Trophoblast cell (in vitro differentiated cells and primary cell): ENCODE measurements around the gene PTPRN2.

Source experiments
- DNase-seq, 2 donors: peaks; one replicate each; pipeline ENCODE4 v3.0.0-alpha.2; 2016
- H2AFZ ChIP-seq: 2 replicates; pipeline ENCODE4 v1.6.1; 2013; ENCODE audit warnings: low read length, moderate library complexity, mild to moderate bottlenecking; ENCODE audit not compliant: insufficient read depth, poor library complexity
- H2AK5ac ChIP-seq: 2 replicates; pipeline ENCODE4 v1.6.1; 2013; ENCODE audit warnings: mild to moderate bottlenecking, low read length
- H2BK120ac ChIP-seq: 2 replicates; pipeline ENCODE4 v1.6.1; 2013; ENCODE audit warnings: low read length, mild to moderate bottlenecking, moderate library complexity; ENCODE audit not compliant: insufficient read depth, poor library complexity
- H2BK12ac ChIP-seq: 2 replicates; pipeline ENCODE4 v1.6.1; 2013; ENCODE audit warnings: mild to moderate bottlenecking, low read length, moderate library complexity
- H2BK5ac ChIP-seq: 2 replicates; pipeline ENCODE4 v1.6.1; 2013; ENCODE audit warnings: low read length, low read depth, moderate library complexity, mild to moderate bottlenecking; ENCODE audit not compliant: poor library complexity
- H3K14ac ChIP-seq: 2 replicates; pipeline ENCODE4 v1.6.1; 2013; ENCODE audit warnings: mild to moderate bottlenecking, low read length
- H3K18ac ChIP-seq: 2 replicates; pipeline ENCODE4 v1.6.1; 2013; ENCODE audit warnings: mild to moderate bottlenecking, low read length
- H3K23ac ChIP-seq: 2 replicates; pipeline ENCODE4 v1.6.1; 2013; ENCODE audit warnings: low read length
- H3K27ac ChIP-seq: 2 replicates; pipeline ENCODE4 v1.5.1; 2013; ENCODE audit warnings: low read depth, mild to moderate bottlenecking, inconsistent platforms, low read length, moderate library complexity
- H3K27me3 ChIP-seq: 2 replicates; pipeline ENCODE4 v1.6.1; 2013; ENCODE audit warnings: inconsistent platforms, mild to moderate bottlenecking, low read length, moderate library complexity; ENCODE audit not compliant: insufficient read depth
- H3K36me3 ChIP-seq, 2 experiments: 1 replicate in 1 of 2; 2 replicates in 1 of 2; pipeline ENCODE4 v1.6.1; 2013; ENCODE audit warnings: low read length in 2 of 2, mild to moderate bottlenecking in 2 of 2, moderate library complexity in 1 of 2; ENCODE audit not compliant: insufficient read depth in 2 of 2, control insufficient read depth in 1 of 2
- H3K4ac ChIP-seq: 2 replicates; pipeline ENCODE4 v1.6.1; 2013; ENCODE audit warnings: low read depth, mild to moderate bottlenecking, low read length, moderate library complexity
- H3K4me1 ChIP-seq, 2 experiments: 1 replicate in 1 of 2; 2 replicates in 1 of 2; pipeline ENCODE4 v1.6.1; 2013; ENCODE audit warnings: low read length in 2 of 2, mild to moderate bottlenecking in 2 of 2, moderate library complexity in 1 of 2; ENCODE audit not compliant: insufficient read depth in 2 of 2, control insufficient read depth in 1 of 2
- H3K4me2 ChIP-seq: 2 replicates; pipeline ENCODE4 v1.6.1; 2013; ENCODE audit warnings: inconsistent platforms, mild to moderate bottlenecking, low read length, moderate library complexity
- H3K4me3 ChIP-seq: 2 replicates; pipeline ENCODE4 v1.5.1; 2013; ENCODE audit warnings: mild to moderate bottlenecking, low read depth, low read length, inconsistent platforms
- H3K79me1 ChIP-seq: one replicate; pipeline ENCODE4 v1.6.1; 2013; ENCODE audit warnings: low read length
- H3K79me2 ChIP-seq: 2 replicates; pipeline ENCODE4 v1.6.1; 2013; ENCODE audit warnings: low read length, mild to moderate bottlenecking; ENCODE audit not compliant: control insufficient read depth, insufficient read depth, poor library complexity
- H3K9ac ChIP-seq: 2 replicates; pipeline ENCODE4 v1.6.1; 2013; ENCODE audit warnings: mild to moderate bottlenecking, low read length
- H3K9me3 ChIP-seq: 2 replicates; pipeline ENCODE4 v1.6.1; 2013; ENCODE audit warnings: low read depth, mild to moderate bottlenecking, control low read depth, inconsistent platforms, low read length; ENCODE audit not compliant: insufficient read depth
- H4K12ac ChIP-seq: 2 replicates; pipeline ENCODE4 v1.6.1; 2013; ENCODE audit warnings: low read depth, mild to moderate bottlenecking, low read length, moderate library complexity
- H4K8ac ChIP-seq: 2 replicates; pipeline ENCODE4 v1.6.1; 2013; ENCODE audit warnings: low read depth, mild to moderate bottlenecking, low read length, moderate library complexity
- H4K91ac ChIP-seq: one replicate; pipeline ENCODE4 v1.6.1; 2013; ENCODE audit warnings: low read depth, mild to moderate bottlenecking, low read length, moderate library complexity
- WGBS: extraction: QIAGEN DNeasy Blood & Tissue Kit; methylation state at CpG from one replicate; pipeline ENCODE4 v1.1.7; 2013; ENCODE audit warnings: missing lambda C conversion rate; ENCODE audit not compliant: insufficient read length, insufficient coverage; ENCODE audit errors: extremely low coverage; 5-methylcytosine and 5-hydroxymethylcytosine counted together

Gene PTPRN2

GRCh38 chr7:157619753-157620525, 967.7 kb downstream of the PTPRN2 start:
- peaks cover 2 to 4% of the 10 kb centered on the region in 2 experiments for H3K4me1 ChIP-seq
- H2BK120ac ChIP-seq, result no peak overlapping the region
- DNase-seq, result no peak

DNA sequence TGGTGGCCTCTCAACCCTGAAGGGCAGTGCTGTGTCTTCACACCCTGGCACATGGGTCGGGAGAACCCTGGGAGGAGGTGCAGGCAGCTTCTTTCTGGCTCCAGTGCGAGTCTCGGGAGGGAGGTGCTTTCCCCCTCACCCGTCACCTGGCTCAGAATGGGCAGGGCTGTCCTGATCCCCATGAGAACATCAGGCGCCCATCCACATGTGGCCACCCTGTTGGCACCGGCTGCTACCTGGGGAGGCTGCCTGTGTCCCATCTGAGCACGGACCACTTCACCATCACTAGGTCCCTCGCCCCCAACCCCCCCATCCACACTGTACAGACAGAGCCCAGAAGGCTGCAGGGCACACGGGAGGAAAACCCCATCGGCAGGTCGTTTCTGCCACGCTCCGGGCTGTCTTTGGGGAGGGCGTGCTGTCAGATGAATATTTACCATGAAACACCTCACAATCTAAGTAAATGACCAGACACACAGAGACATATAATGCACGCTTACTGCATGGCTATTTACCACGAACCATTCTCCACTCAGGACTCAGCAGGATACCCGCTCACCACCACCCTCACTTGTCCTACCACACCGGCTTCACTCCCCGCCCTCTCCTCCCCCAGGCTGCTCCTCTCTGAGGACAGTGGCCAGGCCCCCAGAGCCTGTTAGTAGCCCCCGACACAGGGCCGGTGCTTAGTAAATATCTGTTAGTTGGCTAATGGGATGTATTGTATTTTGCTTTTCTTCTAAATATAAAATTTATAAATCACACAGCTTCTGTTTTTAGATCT, 968.6 kb downstream of the PTPRN2 start:
- H3K23ac ChIP-seq, result no peak overlapping the region
- no peak overlapping the region for H3K18ac ChIP-seq
- H3K4me2 ChIP-seq, result no peak overlapping the region
- H2AFZ ChIP-seq, result no peak overlapping the region
- no peak overlapping the region for H3K14ac ChIP-seq
- H3K36me3 ChIP-seq, result no peaks in the 10 kb centered on the region
- H2BK120ac ChIP-seq, result no peak overlapping the region
- H3K4me1 ChIP-seq, result peaks cover 2 to 4% of the 10 kb centered on the region in 2 experiments
- H3K9ac ChIP-seq, result no peak overlapping the region
- no peak overlapping the region for H2BK5ac ChIP-seq
- H3K4me3 ChIP-seq, result no peak overlapping the region
- peaks cover 3% of the 10 kb centered on the region for H3K9me3 ChIP-seq
- no peak overlapping the region for H2AK5ac ChIP-seq
- no peaks in the 10 kb centered on the region for H3K79me1 ChIP-seq
- no peak overlapping the region for H3K27ac ChIP-seq
- DNase-seq, result no peak
- H4K12ac ChIP-seq, result no peak overlapping the region
- H2BK12ac ChIP-seq, result no peak overlapping the region
- no peak overlapping the region for H4K8ac ChIP-seq
- WGBS, result no CpG with 5 or more reads among the region's 21 CpGs
- no peaks in the 10 kb centered on the region for H3K79me2 ChIP-seq
- H4K91ac ChIP-seq, result no peak overlapping the region
- H3K27me3 ChIP-seq, result no peaks in the 10 kb centered on the region
- H3K4ac ChIP-seq, result no peak overlapping the region

More at GRCh38 chr7:157619753-157620525, 967.7 kb downstream of the PTPRN2 start:
- peaks cover 3% of the 10 kb centered on the region for H3K9me3 ChIP-seq
- H2AFZ ChIP-seq, result no peak overlapping the region
- no CpG with 5 or more reads among the region's 26 CpGs for WGBS
- H3K4me2 ChIP-seq, result no peak overlapping the region
- H2AK5ac ChIP-seq, result no peak overlapping the region
- H2BK5ac ChIP-seq, result no peak overlapping the region
- no peak overlapping the region for H3K23ac ChIP-seq
- H2BK12ac ChIP-seq, result no peak overlapping the region
- H3K36me3 ChIP-seq, result no peaks in the 10 kb centered on the region
- no peaks in the 10 kb centered on the region for H3K27me3 ChIP-seq
- no peak overlapping the region for H3K27ac ChIP-seq
- no peak overlapping the region for H4K8ac ChIP-seq
- H3K9ac ChIP-seq, result no peak overlapping the region
- H3K14ac ChIP-seq, result no peak overlapping the region
- H3K79me2 ChIP-seq, result no peaks in the 10 kb centered on the region
- H3K79me1 ChIP-seq, result no peaks in the 10 kb centered on the region
- H3K4ac ChIP-seq, result no peak overlapping the region
- H4K12ac ChIP-seq, result no peak overlapping the region
- H3K4me3 ChIP-seq, result no peak overlapping the region
- H3K18ac ChIP-seq, result no peak overlapping the region
- no peak overlapping the region for H4K91ac ChIP-seq

GRCh38 chr7:157618091-157618726, 969.4 kb downstream of the PTPRN2 start:
- Histone ChIP-seq H3K79me1 (no peaks in the 10 kb centered on the region), H3K4ac (no peak overlapping the region), H4K8ac (no peak overlapping the region), H3K14ac (no peak overlapping the region), H4K91ac (no peak overlapping the region), H3K36me3 (no peaks in the 10 kb centered on the region), H3K4me3 (no peak overlapping the region), H3K9ac (no peak overlapping the region), H3K4me2 (no peak overlapping the region), H3K79me2 (no peaks in the 10 kb centered on the region), H3K27ac (no peak overlapping the region), H3K9me3 (peaks cover 3% of the 10 kb centered on the region), H2BK120ac (no peak overlapping the region), H4K12ac (no peak overlapping the region), H3K4me1 (peaks cover 2 to 4% of the 10 kb centered on the region in 2 experiments), H3K18ac (no peak overlapping the region), H2BK5ac (no peak overlapping the region), H2AFZ (no peak overlapping the region), H2AK5ac (no peak overlapping the region), H2BK12ac (no peak overlapping the region), H3K23ac (no peak overlapping the region), H3K27me3 (no peaks in the 10 kb centered on the region)
- WGBS, result no CpG with 5 or more reads among the region's 26 CpGs
- no peak for DNase-seq

GRCh38 chr7:157617401-157617800, 970.2 kb downstream of the PTPRN2 start:
- Histone ChIP-seq H2BK12ac (no peak overlapping the region), H3K4me3 (no peak overlapping the region), H3K14ac (no peak overlapping the region), H3K79me1 (no peaks in the 10 kb centered on the region), H3K27ac (no peak overlapping the region), H3K9ac (no peak overlapping the region), H3K4ac (no peak overlapping the region), H3K4me1 (peaks cover 2 to 4% of the 10 kb centered on the region in 2 experiments), H2AK5ac (no peak overlapping the region), H4K8ac (no peak overlapping the region), H2AFZ (no peak overlapping the region), H3K79me2 (no peaks in the 10 kb centered on the region), H3K36me3 (no peaks in the 10 kb centered on the region), H3K9me3 (peaks cover 5% of the 10 kb centered on the region), H4K91ac (no peak overlapping the region), H3K23ac (no peak overlapping the region), H3K27me3 (no peaks in the 10 kb centered on the region), H4K12ac (no peak overlapping the region), H2BK5ac (no peak overlapping the region), H3K4me2 (no peak overlapping the region), H3K18ac (no peak overlapping the region), H2BK120ac (no peak overlapping the region)
- WGBS, result no CpG with 5 or more reads among the region's 19 CpGs
- DNase-seq, result no peak
